ENCODE measurements around the gene TUB.

DNA sequence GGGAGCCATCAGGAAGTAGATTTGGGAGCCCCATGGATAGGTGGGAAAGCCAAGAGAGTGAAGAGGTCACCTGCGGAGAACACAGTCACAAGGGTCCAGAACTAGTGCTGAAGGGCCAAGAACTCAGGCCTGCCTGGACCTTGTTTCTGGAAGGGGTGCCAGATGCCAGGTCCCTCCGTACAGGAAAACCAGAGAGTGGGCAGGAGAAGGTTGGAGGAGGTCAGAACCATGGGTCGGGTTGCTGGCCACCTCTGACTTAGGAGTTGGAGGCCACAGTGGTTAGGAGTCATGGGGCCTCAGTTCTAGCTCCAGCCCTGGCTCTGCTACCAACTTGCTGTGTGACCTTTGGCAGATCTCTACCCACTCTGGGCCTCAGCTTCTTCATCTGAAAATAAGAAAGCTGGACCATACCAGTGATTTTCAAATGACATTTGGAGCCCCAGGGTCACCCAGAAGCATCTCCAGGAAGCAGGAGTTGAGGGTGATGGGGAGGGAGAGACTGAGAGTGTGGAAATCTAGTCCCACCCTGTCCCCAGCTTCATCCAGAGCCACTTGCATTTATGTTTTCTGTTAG lies 20.8 kb upstream of the TUB start:
- TF ChIP-seq POLR2A (IDR thresholded peaks at IDR 0.05; ENCODE audit: extremely low read depth, insufficient read length), result no peak
- no peak for TF ChIP-seq CTCF (IDR thresholded peaks at IDR 0.05; ENCODE audit: low read depth, low read length)
- no peak for TF ChIP-seq MYC (IDR thresholded peaks at IDR 0.05; ENCODE audit: low read depth, low read length)
